GM12872 (cell line): ENCODE measurements around the gene CASP8AP2.

Experiments
- CTCF ChIP-seq: IDR thresholded peaks from 3 replicates; pipeline ENCODE4 v1.5.1; 2011; ENCODE audit warnings: low read depth, mild to moderate bottlenecking, low read length, moderate library complexity; ENCODE audit not compliant: insufficient read depth

CASP8AP2 gene

GRCh38 chr6:89910902-89911240 is 81.2 kb downstream of the CASP8AP2 start:
- TF ChIP-seq CTCF, result no peak

GRCh38 chr6:89916136-89916920 is 86.6 kb downstream of the CASP8AP2 start:
- no peak for TF ChIP-seq CTCF

GRCh38 chr6:89917216-89917615 is 87.5 kb downstream of the CASP8AP2 start:
- TF ChIP-seq CTCF, result no peak

GRCh38 chr6:89917801-89918366 is 88.2 kb downstream of the CASP8AP2 start:
- no peak for TF ChIP-seq CTCF
